Measurements from ENCODE around the gene C19orf12. TPM values are rescaled to one million over a fixed set of nuclear protein-coding genes. Genes with fewer than 3 reads are reported as not detected.

C19orf12 gene
- total RNA-seq, 1 experiment from 2014 or later, result 17.5 TPM

GRCh38 chr19:29675120-29675649, 39.9 kb downstream of the C19orf12 start:
- H2BK120ac ChIP-seq (ENCODE audit: low read depth, low read length, poor library complexity, severe bottlenecking), result no peak overlapping the region
- WGBS (ENCODE audit: extremely low coverage, insufficient read length, low lambda C conversion rate), result no CpG with 5 or more reads among the region's 10 CpGs
- no peak overlapping the region for H2AFZ ChIP-seq (ENCODE audit: low read length)
- no peak overlapping the region for H2BK12ac ChIP-seq (ENCODE audit: insufficient read length, low read depth, low read length)
- H3K27me3 ChIP-seq (ENCODE audit: insufficient read depth, low read length), result no peaks in the 10 kb centered on the region
- H3K18ac ChIP-seq (ENCODE audit: insufficient read length, low read depth, low read length), result no peak overlapping the region
- H3K23ac ChIP-seq (ENCODE audit: insufficient read length, low read depth, low read length), result no peak overlapping the region
- H3K9me3 ChIP-seq (ENCODE audit: control insufficient read depth, low read depth, low read length), result no peaks in the 10 kb centered on the region
- no peak overlapping the region for H2BK20ac ChIP-seq (ENCODE audit: low read depth, low read length, poor library complexity, severe bottlenecking)
- no peak overlapping the region for H4K91ac ChIP-seq (ENCODE audit: insufficient read length, low read depth, low read length)
- no peak overlapping the region for H3K4ac ChIP-seq (ENCODE audit: low read depth, low read length)
- Mint-ChIP-seq H3K27me3 (ENCODE audit: low read depth) (no peaks in the 10 kb centered on the region; the same call in 1 of the 2 replicates), H3K4me1 (no peaks in the 10 kb centered on the region), H3K4me3 (no peak overlapping the region), H3K9me3 (no peaks in the 10 kb centered on the region), H3K27ac (peak overlapping the region in 1 of 3 experiments; percentile 79; a peak in 1 of 7 replicates), H3K36me3 (ENCODE audit: insufficient read depth in 1 of 3, low read depth in 3 of 3) (peaks cover 0 to 10% (median 2%) of the 10 kb centered on the region in 3 experiments; a peak in 3 of 7 replicates)
- no peak for TF ChIP-seq CTCF (conservative IDR thresholded peaks at IDR 0.05)
- H3K14ac ChIP-seq (ENCODE audit: insufficient read depth, low read length), result no peak overlapping the region
- H4K8ac ChIP-seq (replicated peaks; ENCODE audit: insufficient read length, low read depth, low read length), result no peak overlapping the region
- no peak overlapping the region for H3K4me2 ChIP-seq (ENCODE audit: insufficient read depth, insufficient read length, low read length)
- H4K20me1 ChIP-seq (ENCODE audit: control insufficient read depth, insufficient read depth, insufficient read length), result no peaks in the 10 kb centered on the region
- H4K5ac ChIP-seq (ENCODE audit: insufficient read length, low read depth, low read length), result no peak overlapping the region
- H2BK15ac ChIP-seq (ENCODE audit: low read depth, low read length), result no peak overlapping the region
- H3K23me2 ChIP-seq (ENCODE audit: insufficient read length, low read depth, low read length, poor library complexity, severe bottlenecking), result no peaks in the 10 kb centered on the region
- no peak overlapping the region for H3K9ac ChIP-seq (ENCODE audit: extremely low read depth, insufficient read length, low read length)
- H3K79me1 ChIP-seq (ENCODE audit: insufficient read depth, low read depth, low read length, poor library complexity, severe bottlenecking), result peaks cover 3% of the 10 kb centered on the region
- no peak overlapping the region for H3T11ph ChIP-seq (ENCODE audit: low read length)
- H2AK5ac ChIP-seq (ENCODE audit: insufficient read length, low read length), result no peak overlapping the region
- H3K56ac ChIP-seq (ENCODE audit: insufficient read length, low read depth, low read length), result no peak overlapping the region
- no peaks in the 10 kb centered on the region for H3K4me1 ChIP-seq (ENCODE audit: insufficient read depth, low read length)
- H3K79me2 ChIP-seq (ENCODE audit: insufficient read depth, low read length), result 0 out of 2 replicates have a peak, but pooled peaks cover 2% of the 10 kb centered on the region
- H3K27ac ChIP-seq (ENCODE audit: insufficient read length, low read depth, low read length), result no peak overlapping the region
- H2BK5ac ChIP-seq (ENCODE audit: insufficient read length, low read length), result no peak overlapping the region
- DNase-seq, result no peak
